OCI-LY7 (cell line): ENCODE measurements around the gene RAF1. TPM values are rescaled to one million over a fixed set of nuclear protein-coding genes. Genes with fewer than 3 reads are reported as not detected.

Experiments
- BruUV-seq: library from RNA; stranded (reverse); fragments of 400-500 nt; replicated peaks from 2 replicates; lab custom pipeline; 2021; lab: Mats Ljungman, UMichigan
- CTCF ChIA-PET: fragments of 300-600 bp; sonication (Branson Sonifier 250); formaldehyde crosslinking; loops from one replicate; lab custom pipeline; 2022; ENCODE audit warnings: antibody characterized with exemption; ENCODE audit not compliant: unreplicated experiment; lab: Charles Lee
- POLR2A ChIA-PET: fragments of 300-600 bp; sonication (Branson Sonifier 250); formaldehyde crosslinking; loops from one replicate; lab custom pipeline; 2022; ENCODE audit warnings: antibody characterized with exemption; lab: Charles Lee
- DNase-seq: peaks from one replicate; pipeline ENCODE4 v3.0.0-alpha.2; 2015; ENCODE audit warnings: low spot score
- H2AFZ ChIP-seq: fragments of 200-600 bp; sonication (generic), shearing (Covaris generic); 2 replicates; pipeline ENCODE4 v1.6.1; 2014; ENCODE audit warnings: mild to moderate bottlenecking, antibody characterized with exemption, low read length, moderate library complexity
- H3K27ac ChIP-seq: fragments of 200-600 bp; sonication (generic); 2 replicates; pipeline ENCODE4 v1.5.1; 2014; ENCODE audit warnings: mixed run types, low read depth, mild to moderate bottlenecking, moderate library complexity, low read length, inconsistent platforms; ENCODE audit not compliant: poor library complexity, severe bottlenecking
- H3K36me3 ChIP-seq: fragments of 200-600 bp; sonication (generic); 2 replicates; pipeline ENCODE4 v1.6.1; 2014; ENCODE audit warnings: mild to moderate bottlenecking, antibody characterized with exemption, low read length, moderate library complexity, mixed read lengths; ENCODE audit not compliant: insufficient read depth
- H3K4me1 ChIP-seq: fragments of 200-600 bp; sonication (generic); 2 replicates; pipeline ENCODE4 v1.5.1; 2014; ENCODE audit warnings: mild to moderate bottlenecking, low read length; ENCODE audit not compliant: insufficient read depth, poor library complexity, severe bottlenecking
- H3K4me2 ChIP-seq: fragments of 200-600 bp; sonication (generic); 2 replicates; pipeline ENCODE4 v1.6.1; 2014; ENCODE audit warnings: mild to moderate bottlenecking, low read length
- H3K4me3 ChIP-seq: fragments of 200-600 bp; sonication (generic); 2 replicates; pipeline ENCODE4 v1.5.1; 2014; ENCODE audit warnings: mild to moderate bottlenecking, low read depth, low read length; ENCODE audit not compliant: poor library complexity, severe bottlenecking
- H3K79me2 ChIP-seq: fragments of 200-600 bp; sonication (generic); 2 replicates; pipeline ENCODE4 v1.6.1; 2016; ENCODE audit warnings: low read depth, mild to moderate bottlenecking, low read length, moderate library complexity, mixed read lengths; ENCODE audit not compliant: insufficient read depth
- H3K9me2 ChIP-seq: fragments of 200-600 bp; sonication (generic); 2 replicates; pipeline ENCODE4 v1.6.1; 2016; ENCODE audit warnings: mild to moderate bottlenecking, low read length, mixed read lengths; ENCODE audit not compliant: insufficient read depth
- H3K9me3 ChIP-seq: fragments of 200-600 bp; sonication (generic); 2 replicates; pipeline ENCODE4 v1.6.1; 2014; ENCODE audit warnings: mild to moderate bottlenecking, mixed run types, low read length, mixed read lengths
- H4K20me1 ChIP-seq: fragments of 200-600 bp; sonication (generic); 2 replicates; pipeline ENCODE4 v1.6.1; 2014; ENCODE audit warnings: mild to moderate bottlenecking, antibody characterized with exemption, low read length, moderate library complexity, mixed read lengths; ENCODE audit not compliant: insufficient read depth
- CTCF ChIP-seq: fragments of 200-600 bp; sonication (generic); conservative IDR thresholded peaks from 2 replicates; pipeline ENCODE4 v1.5.1; 2014; ENCODE audit warnings: mild to moderate bottlenecking, antibody characterized with exemption, low read length, moderate library complexity, mixed read lengths
- EZH2phosphoT487 ChIP-seq: fragments of 200-600 bp; sonication (generic); IDR thresholded peaks from 2 replicates; pipeline ENCODE4 v1.6.1; 2018; ENCODE audit warnings: low read depth, borderline replicate concordance, mild to moderate bottlenecking, mixed run types, antibody characterized with exemption, low read length, moderate library complexity, mixed read lengths
- intact Hi-C: fragments of 100-400 bp; cut with micrococcal nuclease; formaldehyde crosslinking; loops from one replicate; pipeline ENCODE4 v1.10.0; 2022; ENCODE audit not compliant: unreplicated experiment
- total RNA-seq, 2 experiments: library from RNA; depleted of rRNA in 1 of 2; stranded (reverse); fragments of >200 nt in 1 of 2; shearing (Covaris generic) in 1 of 2; gene quantifications; 2 replicates each; pipeline ENCODE4 v1.2.3, GENCODE V29; 2014 to 2022

Gene RAF1
- total RNA-seq, 2 experiments from 2014 or later: 88.0 to 90.8 TPM

- Histone ChIP-seq H4K20me1 (peaks cover 34% of the 10 kb centered on the region), H3K27ac (no peak overlapping the region), H3K9me3 (no peaks in the 10 kb centered on the region), H3K4me3 (no peak overlapping the region), H3K79me2 (peaks cover 69% of the 10 kb centered on the region), H3K4me2 (peak overlapping the region; percentile 90), H3K9me2 (no peaks in the 10 kb centered on the region), H3K36me3 (no peaks in the 10 kb centered on the region), H2AFZ (no peak overlapping the region), H3K4me1 (peaks cover 47% of the 10 kb centered on the region)
- no peak for DNase-seq
- intact Hi-C loops: no loop called here
- CTCF ChIA-PET: no interaction called here
- BruUV-seq: no TSS peak
- TF ChIP-seq CTCF (no peak), EZH2phosphoT487 (no peak)
- POLR2A ChIA-PET: interaction anchor here (0.6 to 1.5 kb wide), 4 partner anchors 13 to 36 kb away, joined by 3 to 4 read pairs (median 3); no protein-coding TSS in a partner anchor
These were observed 104.4 kb downstream of the RAF1 start for GRCh38 chr3:12559520-12559919.

- H3K4me1 ChIP-seq: peaks cover 47% of the 10 kb centered on the region
- TSS peak; percentile 58 for BruUV-seq
- ChIA-PET CTCF (interaction anchor here (0.7 kb wide), 1 partner anchor 285 kb away, joined by 3 read pairs; no protein-coding TSS in a partner anchor), POLR2A (interaction anchor here (0.6 to 1.7 kb wide), 6 partner anchors 8 to 89 kb away, joined by 3 to 5 read pairs (median 4); partner anchors contain the start of gene TSEN2)
- intact Hi-C loops: no loop called here
- peak overlapping the region; percentile 90 for H3K4me2 ChIP-seq
- no peaks in the 10 kb centered on the region for H3K36me3 ChIP-seq
- H2AFZ ChIP-seq: no peak overlapping the region
- no peak for DNase-seq
- H3K4me3 ChIP-seq: peak overlapping the region; percentile 89
- no peaks in the 10 kb centered on the region for H3K9me3 ChIP-seq
- H3K9me2 ChIP-seq: no peaks in the 10 kb centered on the region
- no peak overlapping the region for H3K27ac ChIP-seq
- TF ChIP-seq EZH2phosphoT487: no peak
- no peak for TF ChIP-seq CTCF
- peaks cover 34% of the 10 kb centered on the region for H4K20me1 ChIP-seq
- H3K79me2 ChIP-seq: peaks cover 63% of the 10 kb centered on the region
These were observed 105.2 kb downstream of the RAF1 start for GRCh38 chr3:12558706-12559105.

GRCh38 chr3:12557473-12558100 is 106.3 kb downstream of the RAF1 start:
- peak; percentile 12 for DNase-seq
- Histone ChIP-seq H3K9me3 (no peaks in the 10 kb centered on the region), H3K4me3 (peak overlapping the region; percentile 89), H3K4me2 (peak overlapping the region; percentile 90), H3K27ac (peak overlapping the region; percentile 62), H3K4me1 (peaks cover 47% of the 10 kb centered on the region), H3K79me2 (peaks cover 56% of the 10 kb centered on the region), H4K20me1 (peaks cover 34% of the 10 kb centered on the region), H3K36me3 (no peaks in the 10 kb centered on the region), H2AFZ (peak overlapping the region; percentile 78), H3K9me2 (no peaks in the 10 kb centered on the region)
- TF ChIP-seq CTCF (no peak), EZH2phosphoT487 (no peak)
- intact Hi-C loops: loop anchor here (1.0 kb wide), 1 partner anchor 107 kb away; the partner anchor contains the start of gene RAF1
- CTCF ChIA-PET: no interaction called here
- BruUV-seq: no TSS peak
- POLR2A ChIA-PET: interaction anchor here (0.7 to 1.7 kb wide), 3 partner anchors 9 to 21 kb away, joined by 4 to 5 read pairs (median 5); no protein-coding TSS in a partner anchor
